K562 (cell line): Measurements from ENCODE around the gene HNRNPA3. TPM values are rescaled to one million over a fixed set of nuclear protein-coding genes. Genes with fewer than 3 reads are reported as not detected.

Experiments
- DPF2 ChIP-seq: fragments of 450-650 bp; IDR thresholded peaks from 2 replicates; pipeline ENCODE4 v1.6.1; 2016
- HDAC3 ChIP-seq: fragments of 450-650 bp; IDR thresholded peaks from 2 replicates; pipeline ENCODE4 v1.6.1; 2018; ENCODE audit warnings: borderline replicate concordance, mild to moderate bottlenecking, moderate library complexity; ENCODE audit not compliant: partially characterized antibody
- ILK ChIP-seq: fragments of 450-650 bp; IDR thresholded peaks from 2 replicates; pipeline ENCODE4 v1.6.1; 2016; ENCODE audit warnings: missing genetic modification characterization, low read depth, mild to moderate bottlenecking, missing compliant biosample characterization, moderate library complexity, borderline replicate concordance
- NR4A1 ChIP-seq, 2 experiments: fragments of 250-450 bp in 1 of 2; fragments of 450-650 bp in 1 of 2; sonication (Bioruptor Pico) in 1 of 2; IDR thresholded peaks; 2 replicates each; pipeline versions ENCODE4 v1.4.0 to v1.6.1; 2016 to 2020; ENCODE audit warnings: mild to moderate bottlenecking in 2 of 2, missing compliant biosample characterization in 1 of 2, missing genetic modification characterization in 1 of 2, moderate library complexity in 1 of 2
- RBM25 ChIP-seq: fragments of 200-400 bp; formaldehyde crosslinking; IDR thresholded peaks from 2 replicates; pipeline ENCODE4 v1.6.1; 2018; ENCODE audit warnings: low read length, low read depth, moderate library complexity; ENCODE audit not compliant: severe bottlenecking
- TCF3 ChIP-seq: sonication (generic); formaldehyde crosslinking; IDR thresholded peaks from 2 replicates; pipeline ENCODE4 v1.4.0; 2020; ENCODE audit warnings: mild to moderate bottlenecking, missing genetic modification reagents
- ZC3H11A ChIP-seq: IDR thresholded peaks from 2 replicates; pipeline ENCODE4 v1.6.1; 2012; ENCODE audit warnings: low read depth, low read length, improper control_type of control experiment
- ZNF12 ChIP-seq: sonication (generic); formaldehyde crosslinking; IDR thresholded peaks from 2 replicates; pipeline ENCODE4 v1.4.0; 2020; ENCODE audit warnings: mild to moderate bottlenecking, missing genetic modification reagents
- ZNF212 ChIP-seq: fragments of 450-650 bp; formaldehyde crosslinking; IDR thresholded peaks from 2 replicates; pipeline ENCODE4 v1.4.0; 2020; ENCODE audit warnings: mild to moderate bottlenecking
- ZNF431 ChIP-seq: sonication (generic); formaldehyde crosslinking; IDR thresholded peaks from 2 replicates; pipeline ENCODE4 v1.8.0; 2022; ENCODE audit warnings: mild to moderate bottlenecking, missing genetic modification reagents
- ZNF589 ChIP-seq: fragments of 200-800 bp; sonication (Bioruptor generic); IDR thresholded peaks from 2 replicates; pipeline ENCODE4 v1.6.1; 2016; ENCODE audit warnings: low read depth, missing genetic modification characterization, missing compliant biosample characterization
- polyA plus RNA-seq, 8 experiments: library from polyadenylated mRNA; depleted of rRNA in 4 of 8; stranded (reverse) in 5 of 8; unstranded in 3 of 8; fragments of >200 nt; fragmentation: Nextera tagmentation in 2 of 8; fragmentation: Illumina TruSeq in 1 of 8; extraction: Ambion mirVana in 2 of 8; extraction: Trizol in 1 of 8; gene quantifications; 2 replicates each; pipeline versions ENCODE4 v1.2.1 to v1.2.3, GENCODE V29; 2011 to 2014; ENCODE audit warnings: inconsistent platforms in 1 of 8, missing spikeins in 1 of 8
- total RNA-seq, 7 experiments: library from RNA; depleted of rRNA in 6 of 7; stranded (reverse); fragments of >200 nt in 6 of 7; fragmentation: Illumina TruSeq in 2 of 7; extraction: Trizol in 2 of 7; gene quantifications; 2 replicates each; pipeline versions ENCODE4 v1.2.1 to v1.2.3, GENCODE V29; 2011 to 2021; ENCODE audit warnings: low replicate concordance in 1 of 7
- TF ChIP-seq, protein P1 (sequence below), 3 experiments: IDR thresholded peaks in 2 of 3; conservative IDR thresholded peaks in 1 of 3; 2 replicates each; pipeline ENCODE4 v1.5.1; 2011 to 2012; ENCODE audit warnings: low read length in 3 of 3, mild to moderate bottlenecking in 3 of 3, control low read depth in 2 of 3, improper control_type of control experiment in 1 of 3, inconsistent platforms in 1 of 3, low read depth in 1 of 3, mixed read lengths in 1 of 3, moderate library complexity in 1 of 3; ENCODE audit not compliant: insufficient read depth in 2 of 3
- TF ChIP-seq, protein P2 (sequence below): fragments of 450-650 bp; IDR thresholded peaks from 2 replicates; pipeline ENCODE4 v1.6.1; 2017; ENCODE audit warnings: antibody characterized with exemption, mild to moderate bottlenecking
- TF ChIP-seq, protein P3 (sequence below): fragments of 250-450 bp; sonication (Bioruptor Pico); IDR thresholded peaks from 2 replicates; pipeline ENCODE4 v1.9.0; 2021; ENCODE audit warnings: mild to moderate bottlenecking, inconsistent platforms

Gene HNRNPA3
- total and polyA plus RNA-seq, 9 of the 15 experiments (the other 6 are each of a cell fraction or from before 2014, with no cell fraction given) = 72.8 to 428 (median 192) TPM

DNA sequence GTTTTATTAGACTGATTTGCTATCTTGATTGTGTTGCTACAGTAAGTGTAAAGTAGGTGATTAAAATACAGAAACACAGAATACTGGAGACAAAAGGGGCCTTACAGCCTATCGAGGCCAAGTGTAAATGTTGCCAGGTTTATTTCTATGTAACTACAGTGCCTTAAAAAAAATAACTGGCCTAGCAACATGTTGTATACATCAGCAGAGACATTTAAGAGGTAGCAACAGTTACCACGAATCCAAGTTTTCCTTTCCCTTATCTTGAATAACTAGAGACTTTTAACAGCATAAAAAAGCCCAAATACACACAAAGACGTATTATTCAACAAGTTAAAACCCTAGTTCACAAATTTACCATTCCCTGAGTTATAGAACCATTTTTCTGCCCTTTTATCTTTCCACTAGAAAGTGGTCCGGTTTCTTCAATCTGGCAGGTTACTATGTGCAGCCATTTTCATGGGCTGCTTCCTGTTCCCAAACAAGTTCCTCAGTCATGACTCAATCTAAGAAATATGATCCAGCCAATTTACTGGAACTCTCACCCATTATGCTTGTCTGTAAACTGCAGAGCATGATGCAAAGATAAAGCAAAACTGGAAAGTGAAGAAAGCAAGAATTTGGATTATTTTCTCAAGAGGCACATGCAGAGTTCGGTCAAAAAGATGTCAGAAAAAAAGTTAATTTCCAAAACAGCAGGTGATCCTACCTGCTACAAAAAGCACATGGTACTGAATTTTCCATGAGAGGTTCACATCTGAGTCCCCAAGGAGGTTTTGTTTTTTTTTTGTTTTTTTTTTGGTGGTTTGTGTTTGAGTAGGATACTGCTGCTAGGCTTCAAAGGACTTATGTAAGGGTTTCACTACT lies 29.8 kb downstream of the HNRNPA3 start (continued):
- TF ChIP-seq, protein P1, sequence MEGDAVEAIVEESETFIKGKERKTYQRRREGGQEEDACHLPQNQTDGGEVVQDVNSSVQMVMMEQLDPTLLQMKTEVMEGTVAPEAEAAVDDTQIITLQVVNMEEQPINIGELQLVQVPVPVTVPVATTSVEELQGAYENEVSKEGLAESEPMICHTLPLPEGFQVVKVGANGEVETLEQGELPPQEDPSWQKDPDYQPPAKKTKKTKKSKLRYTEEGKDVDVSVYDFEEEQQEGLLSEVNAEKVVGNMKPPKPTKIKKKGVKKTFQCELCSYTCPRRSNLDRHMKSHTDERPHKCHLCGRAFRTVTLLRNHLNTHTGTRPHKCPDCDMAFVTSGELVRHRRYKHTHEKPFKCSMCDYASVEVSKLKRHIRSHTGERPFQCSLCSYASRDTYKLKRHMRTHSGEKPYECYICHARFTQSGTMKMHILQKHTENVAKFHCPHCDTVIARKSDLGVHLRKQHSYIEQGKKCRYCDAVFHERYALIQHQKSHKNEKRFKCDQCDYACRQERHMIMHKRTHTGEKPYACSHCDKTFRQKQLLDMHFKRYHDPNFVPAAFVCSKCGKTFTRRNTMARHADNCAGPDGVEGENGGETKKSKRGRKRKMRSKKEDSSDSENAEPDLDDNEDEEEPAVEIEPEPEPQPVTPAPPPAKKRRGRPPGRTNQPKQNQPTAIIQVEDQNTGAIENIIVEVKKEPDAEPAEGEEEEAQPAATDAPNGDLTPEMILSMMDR (IDR thresholded peaks at IDR 0.05 in 2 of 3, conservative IDR thresholded peaks at IDR 0.05 in 1 of 3; ENCODE audit: insufficient read depth in 2 of 3, low read depth in 1 of 3, low read length in 3 of 3) = no peak
- no peak for TF ChIP-seq ZNF212
- no peak for TF ChIP-seq RBM25
- TF ChIP-seq TCF3 (CRISPR knock-in tag) = peak; percentile 77
- peak; percentile 53 for TF ChIP-seq HDAC3
- no peak for TF ChIP-seq ZNF12 (CRISPR knock-in tag)
- no peak for TF ChIP-seq ZC3H11A
- TF ChIP-seq, protein P2, sequence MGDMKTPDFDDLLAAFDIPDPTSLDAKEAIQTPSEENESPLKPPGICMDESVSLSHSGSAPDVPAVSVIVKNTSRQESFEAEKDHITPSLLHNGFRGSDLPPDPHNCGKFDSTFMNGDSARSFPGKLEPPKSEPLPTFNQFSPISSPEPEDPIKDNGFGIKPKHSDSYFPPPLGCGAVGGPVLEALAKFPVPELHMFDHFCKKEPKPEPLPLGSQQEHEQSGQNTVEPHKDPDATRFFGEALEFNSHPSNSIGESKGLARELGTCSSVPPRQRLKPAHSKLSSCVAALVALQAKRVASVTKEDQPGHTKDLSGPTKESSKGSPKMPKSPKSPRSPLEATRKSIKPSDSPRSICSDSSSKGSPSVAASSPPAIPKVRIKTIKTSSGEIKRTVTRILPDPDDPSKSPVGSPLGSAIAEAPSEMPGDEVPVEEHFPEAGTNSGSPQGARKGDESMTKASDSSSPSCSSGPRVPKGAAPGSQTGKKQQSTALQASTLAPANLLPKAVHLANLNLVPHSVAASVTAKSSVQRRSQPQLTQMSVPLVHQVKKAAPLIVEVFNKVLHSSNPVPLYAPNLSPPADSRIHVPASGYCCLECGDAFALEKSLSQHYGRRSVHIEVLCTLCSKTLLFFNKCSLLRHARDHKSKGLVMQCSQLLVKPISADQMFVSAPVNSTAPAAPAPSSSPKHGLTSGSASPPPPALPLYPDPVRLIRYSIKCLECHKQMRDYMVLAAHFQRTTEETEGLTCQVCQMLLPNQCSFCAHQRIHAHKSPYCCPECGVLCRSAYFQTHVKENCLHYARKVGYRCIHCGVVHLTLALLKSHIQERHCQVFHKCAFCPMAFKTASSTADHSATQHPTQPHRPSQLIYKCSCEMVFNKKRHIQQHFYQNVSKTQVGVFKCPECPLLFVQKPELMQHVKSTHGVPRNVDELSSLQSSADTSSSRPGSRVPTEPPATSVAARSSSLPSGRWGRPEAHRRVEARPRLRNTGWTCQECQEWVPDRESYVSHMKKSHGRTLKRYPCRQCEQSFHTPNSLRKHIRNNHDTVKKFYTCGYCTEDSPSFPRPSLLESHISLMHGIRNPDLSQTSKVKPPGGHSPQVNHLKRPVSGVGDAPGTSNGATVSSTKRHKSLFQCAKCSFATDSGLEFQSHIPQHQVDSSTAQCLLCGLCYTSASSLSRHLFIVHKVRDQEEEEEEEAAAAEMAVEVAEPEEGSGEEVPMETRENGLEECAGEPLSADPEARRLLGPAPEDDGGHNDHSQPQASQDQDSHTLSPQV = peak; percentile 68; the same call in 1 of the 2 replicates
- TF ChIP-seq DPF2 = peak; percentile 95
- TF ChIP-seq ZNF431 (CRISPR knock-in tag) = no peak
- TF ChIP-seq ZNF589 (CRISPR knock-in tag) = peak; percentile 94
- no peak for TF ChIP-seq ILK (tag)
- no peak for TF ChIP-seq NR4A1 (CRISPR knock-in tag; IDR thresholded peaks at IDR 0.05)
- TF ChIP-seq NR4A1 (tag; IDR thresholded peaks at IDR 0.05) = peak; percentile 71
- TF ChIP-seq, protein P3, sequence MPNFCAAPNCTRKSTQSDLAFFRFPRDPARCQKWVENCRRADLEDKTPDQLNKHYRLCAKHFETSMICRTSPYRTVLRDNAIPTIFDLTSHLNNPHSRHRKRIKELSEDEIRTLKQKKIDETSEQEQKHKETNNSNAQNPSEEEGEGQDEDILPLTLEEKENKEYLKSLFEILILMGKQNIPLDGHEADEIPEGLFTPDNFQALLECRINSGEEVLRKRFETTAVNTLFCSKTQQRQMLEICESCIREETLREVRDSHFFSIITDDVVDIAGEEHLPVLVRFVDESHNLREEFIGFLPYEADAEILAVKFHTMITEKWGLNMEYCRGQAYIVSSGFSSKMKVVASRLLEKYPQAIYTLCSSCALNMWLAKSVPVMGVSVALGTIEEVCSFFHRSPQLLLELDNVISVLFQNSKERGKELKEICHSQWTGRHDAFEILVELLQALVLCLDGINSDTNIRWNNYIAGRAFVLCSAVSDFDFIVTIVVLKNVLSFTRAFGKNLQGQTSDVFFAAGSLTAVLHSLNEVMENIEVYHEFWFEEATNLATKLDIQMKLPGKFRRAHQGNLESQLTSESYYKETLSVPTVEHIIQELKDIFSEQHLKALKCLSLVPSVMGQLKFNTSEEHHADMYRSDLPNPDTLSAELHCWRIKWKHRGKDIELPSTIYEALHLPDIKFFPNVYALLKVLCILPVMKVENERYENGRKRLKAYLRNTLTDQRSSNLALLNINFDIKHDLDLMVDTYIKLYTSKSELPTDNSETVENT (CRISPR knock-in tag) = no peak
